ENCODE measurements around the gene OSR1.
A peak's percentile ranks its signal among the peaks of the same experiment; 100 is the strongest.
"Not testable (repeated sequence)": the region's sequence is repeated elsewhere in the genome, so short reads cannot be mapped to it uniquely, and the experiment has no call there.

OSR1 gene

GRCh38 chr2:19330436-19330835 is 28.0 kb downstream of the OSR1 start:
- DNase-seq, result no peak

DNA sequence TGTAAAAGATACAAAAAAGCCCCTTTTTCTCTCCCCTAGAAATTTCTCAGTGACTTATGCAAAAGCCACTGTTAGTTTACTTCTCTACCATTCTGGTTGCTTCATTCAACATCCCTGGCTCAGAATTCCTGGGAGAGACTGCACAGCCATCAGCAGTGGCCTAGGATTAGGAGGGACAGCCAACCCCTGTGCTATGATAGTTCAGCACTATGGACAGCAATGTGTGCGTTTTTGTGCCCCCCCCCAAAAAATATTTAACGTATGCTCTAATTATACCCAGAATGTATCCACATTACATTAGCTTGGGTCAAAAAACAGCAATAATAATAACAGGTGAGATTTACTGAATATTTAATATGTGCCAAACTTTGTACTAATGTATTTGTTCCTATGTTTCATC is 29.0 kb downstream of the OSR1 start:
- DNase-seq, result no peak

DNA sequence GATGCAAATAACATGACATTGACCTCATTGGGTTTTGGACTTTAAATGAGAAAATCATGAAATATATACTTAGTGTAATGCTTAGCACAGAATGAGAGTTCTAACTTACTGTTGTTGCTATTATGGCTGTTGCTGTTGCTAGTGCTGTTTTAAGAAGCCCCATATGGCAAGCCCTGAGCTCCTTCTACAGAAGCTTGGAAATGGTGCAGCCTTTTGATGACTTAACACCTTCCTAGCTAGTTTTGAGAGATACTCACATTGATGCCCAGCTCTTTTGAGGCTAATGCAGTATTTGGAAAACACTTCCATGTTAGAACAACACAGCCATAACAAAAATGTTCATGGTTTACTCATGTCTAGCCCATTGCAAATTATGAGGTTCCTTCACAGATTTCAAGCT is 30.9 kb downstream of the OSR1 start:
- DNase-seq, result no peak

- no peak for DNase-seq
Measured at GRCh38 chr2:19321946-19322345, 36.5 kb downstream of the OSR1 start.

- DNase-seq, result no peak
Measured at GRCh38 chr2:19320813-19321212, 37.6 kb downstream of the OSR1 start.

GRCh38 chr2:19319698-19320097 is 38.7 kb downstream of the OSR1 start:
- DNase-seq, result no peak

DNA sequence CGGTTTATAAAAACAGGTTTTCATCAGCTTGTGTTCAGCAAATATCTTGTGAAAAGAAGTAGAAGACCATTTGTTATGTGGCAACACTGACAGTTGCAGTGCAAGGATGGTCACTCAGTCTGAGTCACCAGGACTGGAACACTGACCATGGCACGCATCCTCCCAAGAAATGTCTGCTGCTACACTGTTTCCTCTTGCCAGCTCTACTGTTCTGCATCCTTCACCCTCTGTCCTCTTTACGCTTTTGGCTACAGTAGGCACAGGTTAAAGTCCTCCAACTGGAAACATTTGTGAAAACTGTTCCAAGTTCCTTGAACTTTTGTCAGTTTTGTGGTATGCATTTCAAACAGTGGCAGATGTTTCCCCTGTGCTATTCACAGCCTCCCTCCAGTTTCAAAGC is 39.4 kb downstream of the OSR1 start:
- DNase-seq, result no peak

DNA sequence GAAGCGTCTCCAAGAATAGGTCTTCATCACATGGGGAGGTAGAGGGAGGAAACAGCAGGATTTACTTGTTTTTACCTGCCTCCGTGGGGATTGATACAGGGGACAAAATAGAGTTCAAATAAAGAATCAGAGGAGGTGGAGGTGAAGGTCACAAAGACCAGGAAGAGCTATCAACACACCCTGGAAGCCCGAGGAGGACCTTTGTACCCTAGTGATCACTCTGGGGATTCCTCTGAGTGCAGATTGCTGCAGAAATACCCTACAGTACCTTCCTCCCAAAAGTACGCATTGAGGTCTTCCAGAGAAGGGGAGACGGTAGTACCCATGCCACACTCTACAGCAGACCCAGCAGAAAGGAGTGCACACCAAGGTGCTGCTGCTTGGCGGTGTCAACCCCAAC is 44.9 kb downstream of the OSR1 start:
- no peak for DNase-seq

DNA sequence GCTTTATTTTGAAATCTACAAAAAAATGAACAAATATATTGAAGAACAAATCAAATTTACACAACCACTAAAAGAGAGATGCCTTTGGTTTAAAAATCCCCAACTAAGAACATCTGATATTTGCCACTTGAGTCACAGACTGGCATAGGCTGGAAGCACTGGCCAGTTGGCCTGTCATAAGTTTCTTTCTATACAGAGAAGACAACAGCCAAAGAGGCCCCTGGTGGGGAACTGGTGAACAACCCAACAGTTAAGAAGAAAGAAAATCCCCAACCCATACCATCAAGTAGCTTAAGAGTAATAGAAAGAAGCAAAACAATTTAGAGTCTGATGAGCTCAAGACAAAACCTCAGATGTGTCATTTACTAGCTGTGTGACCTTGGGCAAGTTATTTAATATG is 45.5 kb downstream of the OSR1 start:
- DNase-seq, result peak; percentile 28

DNA sequence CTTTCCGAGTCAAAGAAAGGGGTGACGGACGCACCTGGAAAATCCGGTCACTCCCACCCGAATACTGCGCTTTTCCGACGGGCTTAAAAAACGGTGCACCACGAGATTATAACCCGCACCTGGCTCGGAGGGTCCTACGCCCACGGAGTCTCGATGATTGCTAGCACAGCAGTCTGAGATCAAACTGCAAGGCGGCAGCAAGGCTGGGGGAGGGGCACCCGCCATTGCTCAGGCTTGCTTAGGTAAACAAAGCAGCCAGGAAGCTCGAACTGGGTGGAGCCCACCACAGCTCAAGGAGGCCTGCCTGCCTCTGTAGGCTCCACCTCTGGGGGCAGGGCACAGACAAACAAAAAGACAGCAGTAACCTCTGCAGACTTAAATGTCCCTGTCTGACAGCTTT is 52.4 kb downstream of the OSR1 start:
- DNase-seq, result not testable (repeated sequence)

DNA sequence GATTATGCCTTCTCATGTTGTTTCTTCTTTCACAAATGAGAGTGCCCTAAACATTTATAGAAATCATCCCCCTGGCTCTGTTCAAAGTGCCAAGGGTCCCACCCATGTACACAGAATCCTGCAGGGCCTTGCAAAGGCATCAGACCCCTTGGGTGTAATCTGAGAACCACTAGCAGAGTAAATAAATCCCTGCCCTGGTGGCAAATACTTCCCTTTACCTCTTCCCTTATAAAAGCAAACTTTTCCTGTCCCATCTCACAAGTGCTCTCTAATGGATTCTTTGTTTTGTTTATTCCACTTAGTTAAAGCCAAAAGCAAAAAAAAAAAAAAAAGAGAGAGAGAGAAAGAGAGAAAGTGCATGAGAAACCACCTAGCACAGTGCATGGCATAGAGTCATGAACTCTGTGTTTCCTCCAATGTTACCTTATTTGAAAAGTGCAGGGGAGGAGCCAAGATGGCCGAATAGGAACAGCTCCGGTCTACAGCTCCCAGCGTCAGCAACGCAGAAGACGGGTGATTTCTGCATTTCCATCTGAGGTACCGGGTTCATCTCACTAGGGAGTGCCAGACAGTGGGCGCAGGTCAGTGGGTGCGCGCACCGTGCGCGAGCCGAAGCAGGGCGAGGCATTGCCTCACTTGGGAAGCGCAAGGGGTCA is 52.9 kb downstream of the OSR1 start:
- DNase-seq, result peak; percentile 47

DNA sequence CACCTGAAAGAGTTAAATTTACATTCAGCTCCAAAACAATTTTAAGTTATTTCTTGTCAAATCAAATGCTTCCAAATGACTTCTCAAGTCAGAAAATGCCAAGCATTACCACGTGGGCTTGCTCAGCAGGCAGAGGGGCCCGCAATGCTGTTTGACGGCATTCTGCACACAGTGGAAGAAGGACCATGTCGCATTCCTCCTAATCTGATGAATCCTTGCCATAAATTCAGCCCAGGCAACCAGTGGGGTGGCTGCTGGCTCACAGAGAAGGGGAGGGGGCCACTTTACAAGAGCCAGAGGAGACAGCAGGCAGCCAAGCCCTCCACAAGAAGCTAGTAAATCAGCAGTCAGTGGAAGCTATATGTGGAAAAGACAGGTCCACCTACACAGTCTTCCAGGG is 56.7 kb downstream of the OSR1 start:
- DNase-seq, result no peak
